ENCODE results near the gene CTNNAL1. TPM values are rescaled to one million over a fixed set of nuclear protein-coding genes. Genes with fewer than 3 reads are reported as not detected.
A peak's percentile ranks its signal among the peaks of the same experiment; 100 is the strongest.
"Not testable (repeated sequence)": the region's sequence is repeated elsewhere in the genome, so short reads cannot be mapped to it uniquely, and the experiment has no call there.

The CTNNAL1 gene
- 10 to 100 TPM; 13.0 to 16.4 TPM for total RNA-seq

- Mint-ChIP-seq H3K4me1 (peaks cover 32% of the 10 kb centered on the region), H3K27me3 (no peaks in the 10 kb centered on the region), H3K36me3 (ENCODE audit: low read depth) (no peaks in the 10 kb centered on the region), H3K4me3 (peak within 1 kb of the TSS; percentile 87), H3K9me3 (ENCODE audit: low read depth) (no peaks in the 10 kb centered on the region), H3K27ac (peak within 1 kb of the TSS; percentile 82)
- CTCF ChIA-PET, result interaction anchor here (1.5 kb wide), 1 partner anchor 59 kb away, joined by 3 read pairs; no protein-coding TSS in a partner anchor
- POLR2A ChIA-PET, result no interaction called here
- ATAC-seq (peak; percentile 79), DNase-seq (peak; percentile 91)
- intact Hi-C loops (cut with DNase I, micrococcal nuclease), result loop anchor here (1.0 to 5.0 kb wide), 12 partner anchors 79 to 1771 kb away; partner anchors contain the start of genes ABITRAM (in 2 of the 2), ELP1 (in 2 of the 2), EPB41L4B (in 1 of the 2) and KLF4 (in 1 of the 2)
Observed at GRCh38 chr9:109012876-109013678, at the start of gene CTNNAL1. TSS of gene CTNNAL1 (minus strand) at chr9:109013499. CDS start at chr9:109013442, 57 bp downstream.

DNA sequence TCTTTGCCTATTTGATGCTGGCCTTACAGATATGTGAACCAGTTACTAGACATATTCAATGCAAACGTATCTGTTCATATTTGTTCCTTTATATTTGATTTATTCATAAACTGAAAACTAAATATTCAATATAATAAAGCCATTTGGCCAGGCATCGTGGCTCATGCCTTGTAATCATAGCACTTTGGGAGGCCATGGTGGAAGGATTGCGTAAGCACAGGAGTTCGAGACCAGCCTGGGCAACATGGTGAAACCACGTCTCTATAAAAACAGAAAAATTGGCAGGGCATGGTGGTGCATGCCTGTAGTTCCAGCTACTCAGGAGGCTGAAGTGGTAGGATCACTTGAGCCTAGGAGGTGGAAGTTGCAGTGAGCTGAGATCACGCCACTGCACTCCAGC lies 49.2 kb upstream of the CTNNAL1 start:
- ChIA-PET POLR2A (no interaction called here), CTCF (no interaction called here)
- H3K36me3 Mint-ChIP-seq (ENCODE audit: low read depth), result peaks cover 26% of the 10 kb centered on the region
- H3K27me3 Mint-ChIP-seq, result no peaks in the 10 kb centered on the region
- no peaks in the 10 kb centered on the region for H3K9me3 Mint-ChIP-seq (ENCODE audit: low read depth)
- H3K4me1 Mint-ChIP-seq, result peaks cover 2% of the 10 kb centered on the region
- H3K4me3 Mint-ChIP-seq, result no peak overlapping the region
- ATAC-seq (no peak), DNase-seq (no peak)
- H3K27ac Mint-ChIP-seq, result no peak overlapping the region
- intact Hi-C loops (cut with DNase I, micrococcal nuclease), result no loop called here

DNA sequence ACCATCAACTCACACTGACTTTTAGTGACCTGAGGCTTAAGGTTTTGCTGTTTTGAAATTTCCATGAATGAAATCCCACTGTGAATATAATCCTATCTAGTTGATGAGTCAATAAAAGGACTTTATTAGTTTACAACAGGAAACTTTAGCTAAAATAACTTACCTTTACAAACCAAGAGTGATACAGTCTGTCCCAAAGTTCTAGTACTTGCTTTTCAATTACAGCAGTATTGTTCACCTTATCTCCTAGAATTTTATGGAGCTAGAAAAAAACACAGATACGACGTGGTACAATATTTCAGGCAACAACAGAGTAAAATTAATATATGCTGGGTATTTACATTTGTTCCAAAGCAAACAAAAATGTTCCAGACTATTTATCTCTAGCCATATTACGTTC lies 46.9 kb upstream of the CTNNAL1 start:
- intact Hi-C loops (cut with DNase I, micrococcal nuclease), result no loop called here
- Mint-ChIP-seq H3K27me3 (no peaks in the 10 kb centered on the region), H3K27ac (no peak overlapping the region), H3K36me3 (ENCODE audit: low read depth) (peaks cover 33% of the 10 kb centered on the region), H3K4me1 (peaks cover 2% of the 10 kb centered on the region), H3K4me3 (no peak overlapping the region), H3K9me3 (ENCODE audit: low read depth) (no peaks in the 10 kb centered on the region)
- ATAC-seq (no peak), DNase-seq (no peak)
- ChIA-PET POLR2A (no interaction called here), CTCF (interaction anchor here (0.6 to 2.3 kb wide), 3 partner anchors 11 to 133 kb away, joined by 3 to 6 read pairs (median 6); no protein-coding TSS in a partner anchor)

DNA sequence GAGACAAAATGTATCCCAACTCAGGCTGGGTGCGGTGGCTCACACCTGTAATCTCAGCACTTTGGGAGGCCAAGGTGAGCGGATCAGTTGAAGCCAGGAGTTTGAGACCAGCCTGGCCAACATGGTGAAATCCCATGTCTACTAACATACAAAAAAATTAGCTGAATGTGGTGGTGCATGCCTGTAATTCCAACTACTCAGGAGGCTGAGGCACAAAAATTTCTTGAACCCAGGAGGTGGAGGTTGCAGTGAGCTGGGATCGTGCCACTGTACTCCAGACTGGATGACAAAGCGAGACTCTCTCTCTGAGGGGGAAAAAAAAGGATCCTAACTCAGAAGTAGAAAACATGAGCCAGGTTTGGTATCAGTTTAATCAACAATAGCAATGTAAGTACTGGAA lies 39.8 kb upstream of the CTNNAL1 start:
- H3K4me1 Mint-ChIP-seq; H3K9me3 Mint-ChIP-seq (ENCODE audit: low read depth); H3K27ac Mint-ChIP-seq; H3K27me3 Mint-ChIP-seq; ATAC-seq; intact Hi-C loops (cut with DNase I, micrococcal nuclease); H3K4me3 Mint-ChIP-seq; POLR2A ChIA-PET; DNase-seq: not testable (repeated sequence)
- CTCF ChIA-PET, result interaction anchor here (1.2 kb wide), 1 partner anchor 23 kb away, joined by 3 read pairs; no protein-coding TSS in a partner anchor
- H3K36me3 Mint-ChIP-seq (ENCODE audit: low read depth), result peaks cover 59% of the 10 kb centered on the region

- ATAC-seq, result no peak
- intact Hi-C loops (cut with DNase I, micrococcal nuclease), result no loop called here
- no peak for DNase-seq
- ChIA-PET CTCF (no interaction called here), POLR2A (no interaction called here)
- no peaks in the 10 kb centered on the region for H3K9me3 Mint-ChIP-seq (ENCODE audit: low read depth)
- H3K4me1 Mint-ChIP-seq, result peaks cover under 1% of the 10 kb centered on the region
- peaks cover 59% of the 10 kb centered on the region for H3K36me3 Mint-ChIP-seq (ENCODE audit: low read depth)
- H3K27ac Mint-ChIP-seq, result no peak overlapping the region
- H3K4me3 Mint-ChIP-seq, result no peak overlapping the region
- no peaks in the 10 kb centered on the region for H3K27me3 Mint-ChIP-seq
Observed at GRCh38 chr9:109052416-109052815, 39.1 kb upstream of the CTNNAL1 start.

- DNase-seq, result no peak
- Mint-ChIP-seq H3K4me1 (peaks cover 4% of the 10 kb centered on the region), H3K27me3 (no peaks in the 10 kb centered on the region), H3K27ac (no peak overlapping the region), H3K36me3 (ENCODE audit: low read depth) (peaks cover 58% of the 10 kb centered on the region), H3K4me3 (no peak overlapping the region), H3K9me3 (ENCODE audit: low read depth) (no peaks in the 10 kb centered on the region)
- ATAC-seq, result no peak
- ChIA-PET POLR2A (no interaction called here), CTCF (no interaction called here)
- intact Hi-C loops (cut with DNase I, micrococcal nuclease), result no loop called here
Observed at GRCh38 chr9:109051733-109052132, 38.4 kb upstream of the CTNNAL1 start.

- H3K36me3 Mint-ChIP-seq (ENCODE audit: low read depth), result peaks cover 58% of the 10 kb centered on the region
- no peak for ATAC-seq
Observed at GRCh38 chr9:109050444-109050843, 37.1 kb upstream of the CTNNAL1 start.

DNA sequence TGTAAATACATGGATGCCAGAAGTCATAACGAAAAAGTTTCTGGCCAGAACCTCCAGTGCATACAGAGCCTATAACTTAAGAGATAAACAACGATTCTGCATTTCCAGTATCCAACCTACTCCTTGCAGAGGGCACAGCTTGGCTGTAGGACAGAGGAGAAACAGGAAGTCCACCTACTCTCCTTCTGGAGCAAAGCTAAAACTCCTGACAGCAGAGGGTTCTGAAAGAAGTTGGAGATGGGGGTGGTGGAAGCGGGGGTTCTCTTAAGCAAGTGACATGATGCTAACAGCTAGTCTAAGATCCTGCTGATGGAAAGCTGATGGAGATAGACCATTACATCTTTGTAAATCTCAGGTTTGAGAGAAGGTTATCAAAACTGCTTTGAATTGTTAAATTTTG lies 35.5 kb upstream of the CTNNAL1 start:
- DNase-seq (no peak), ATAC-seq (no peak)
- peaks cover 12% of the 10 kb centered on the region for H3K4me1 Mint-ChIP-seq
- H3K36me3 Mint-ChIP-seq (ENCODE audit: low read depth), result peaks cover 57% of the 10 kb centered on the region
- H3K27ac Mint-ChIP-seq, result no peak overlapping the region
- intact Hi-C loops (cut with DNase I, micrococcal nuclease), result no loop called here
- no peak overlapping the region for H3K4me3 Mint-ChIP-seq
- H3K9me3 Mint-ChIP-seq (ENCODE audit: low read depth), result no peaks in the 10 kb centered on the region
- ChIA-PET POLR2A (no interaction called here), CTCF (interaction anchor here (2.4 kb wide), 1 partner anchor 11 kb away, joined by 6 read pairs; no protein-coding TSS in a partner anchor)
- H3K27me3 Mint-ChIP-seq, result no peaks in the 10 kb centered on the region

More at GRCh38 chr9:109050444-109050843, 37.1 kb upstream of the CTNNAL1 start:
- H3K4me3 Mint-ChIP-seq, result no peak overlapping the region
- peaks cover 12% of the 10 kb centered on the region for H3K4me1 Mint-ChIP-seq
- H3K9me3 Mint-ChIP-seq (ENCODE audit: low read depth), result no peaks in the 10 kb centered on the region
- ChIA-PET POLR2A (no interaction called here), CTCF (no interaction called here)
- no peak for DNase-seq
- no peaks in the 10 kb centered on the region for H3K27me3 Mint-ChIP-seq
- intact Hi-C loops (cut with DNase I, micrococcal nuclease), result no loop called here
- H3K27ac Mint-ChIP-seq, result no peak overlapping the region

GRCh38 chr9:109047259-109047658 lies 34.0 kb upstream of the CTNNAL1 start:
- ATAC-seq (no peak), DNase-seq (no peak)
- no peaks in the 10 kb centered on the region for H3K27me3 Mint-ChIP-seq
- H3K9me3 Mint-ChIP-seq (ENCODE audit: low read depth), result peaks cover 2% of the 10 kb centered on the region
- intact Hi-C loops (cut with DNase I, micrococcal nuclease), result no loop called here
- ChIA-PET CTCF (interaction anchor here (1.1 to 1.2 kb wide), 3 partner anchors 13 to 152 kb away, joined by 3 read pairs; no protein-coding TSS in a partner anchor), POLR2A (no interaction called here)
- H3K4me3 Mint-ChIP-seq, result no peak overlapping the region
- H3K36me3 Mint-ChIP-seq (ENCODE audit: low read depth), result peaks cover 59% of the 10 kb centered on the region
- peak overlapping the region; percentile 14 for H3K27ac Mint-ChIP-seq
- peaks cover 12% of the 10 kb centered on the region for H3K4me1 Mint-ChIP-seq

- Mint-ChIP-seq H3K4me3 (no peak overlapping the region), H3K27ac (no peak overlapping the region), H3K27me3 (no peaks in the 10 kb centered on the region), H3K9me3 (ENCODE audit: low read depth) (peaks cover 2% of the 10 kb centered on the region), H3K4me1 (peaks cover 12% of the 10 kb centered on the region), H3K36me3 (ENCODE audit: low read depth) (peaks cover 53% of the 10 kb centered on the region)
- ChIA-PET CTCF (no interaction called here), POLR2A (no interaction called here)
- ATAC-seq (peak; percentile 71), DNase-seq (no peak)
- intact Hi-C loops (cut with DNase I, micrococcal nuclease), result no loop called here
Observed at GRCh38 chr9:109046346-109046745, 33.0 kb upstream of the CTNNAL1 start.

DNA sequence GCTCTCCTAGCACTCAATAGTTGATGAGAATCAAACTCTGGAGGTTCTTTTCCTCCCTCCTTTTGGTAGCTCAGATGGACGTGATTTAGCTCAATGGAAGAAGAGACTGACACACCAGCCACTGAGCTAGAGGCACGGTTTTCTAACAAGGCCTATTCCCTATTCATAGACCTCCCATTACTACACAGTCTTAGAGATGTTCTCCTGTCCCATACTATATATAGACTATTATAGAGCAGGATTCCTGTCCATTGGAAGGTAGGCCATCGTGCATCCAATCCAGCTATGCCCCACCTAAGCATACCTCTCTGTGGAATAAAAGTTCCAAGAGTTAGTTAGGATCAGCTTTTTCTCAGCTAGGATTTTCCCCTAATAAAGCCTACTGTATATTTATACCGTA lies 30.3 kb upstream of the CTNNAL1 start:
- no peak for ATAC-seq
- no peak for DNase-seq
- ChIA-PET CTCF (no interaction called here), POLR2A (no interaction called here)
- H3K4me1 Mint-ChIP-seq, result peaks cover 13% of the 10 kb centered on the region
- H3K27ac Mint-ChIP-seq, result no peak overlapping the region
- H3K27me3 Mint-ChIP-seq, result no peaks in the 10 kb centered on the region
- peaks cover 43% of the 10 kb centered on the region for H3K36me3 Mint-ChIP-seq (ENCODE audit: low read depth)
- intact Hi-C loops (cut with DNase I, micrococcal nuclease), result no loop called here
- H3K9me3 Mint-ChIP-seq (ENCODE audit: low read depth), result peaks cover 2% of the 10 kb centered on the region
- H3K4me3 Mint-ChIP-seq, result no peak overlapping the region

- POLR2A ChIA-PET, result no interaction called here
- peaks cover 2% of the 10 kb centered on the region for H3K4me1 Mint-ChIP-seq
- CTCF ChIA-PET, result interaction anchor here (0.6 kb wide), 2 partner anchors 27 to 81 kb away, joined by 3 read pairs; no protein-coding TSS in a partner anchor
Observed at GRCh38 chr9:109040571-109040970, 27.3 kb upstream of the CTNNAL1 start.

More at GRCh38 chr9:109040571-109040970, 27.3 kb upstream of the CTNNAL1 start:
- no peak for DNase-seq
- intact Hi-C loops (cut with DNase I, micrococcal nuclease), result no loop called here
- ATAC-seq, result no peak
- no peaks in the 10 kb centered on the region for H3K27me3 Mint-ChIP-seq
- H3K9me3 Mint-ChIP-seq (ENCODE audit: low read depth), result peaks cover 2% of the 10 kb centered on the region
- no peak overlapping the region for H3K27ac Mint-ChIP-seq
- no peak overlapping the region for H3K4me3 Mint-ChIP-seq
- peaks cover 34% of the 10 kb centered on the region for H3K36me3 Mint-ChIP-seq (ENCODE audit: low read depth)
